Measurements from ENCODE around the gene MIDN. TPM values are rescaled to one million over a fixed set of nuclear protein-coding genes. Genes with fewer than 3 reads are reported as not detected.

The MIDN gene
- total RNA-seq, 2 donors from 2014 or later: 35.8 to 42.9 TPM

DNA sequence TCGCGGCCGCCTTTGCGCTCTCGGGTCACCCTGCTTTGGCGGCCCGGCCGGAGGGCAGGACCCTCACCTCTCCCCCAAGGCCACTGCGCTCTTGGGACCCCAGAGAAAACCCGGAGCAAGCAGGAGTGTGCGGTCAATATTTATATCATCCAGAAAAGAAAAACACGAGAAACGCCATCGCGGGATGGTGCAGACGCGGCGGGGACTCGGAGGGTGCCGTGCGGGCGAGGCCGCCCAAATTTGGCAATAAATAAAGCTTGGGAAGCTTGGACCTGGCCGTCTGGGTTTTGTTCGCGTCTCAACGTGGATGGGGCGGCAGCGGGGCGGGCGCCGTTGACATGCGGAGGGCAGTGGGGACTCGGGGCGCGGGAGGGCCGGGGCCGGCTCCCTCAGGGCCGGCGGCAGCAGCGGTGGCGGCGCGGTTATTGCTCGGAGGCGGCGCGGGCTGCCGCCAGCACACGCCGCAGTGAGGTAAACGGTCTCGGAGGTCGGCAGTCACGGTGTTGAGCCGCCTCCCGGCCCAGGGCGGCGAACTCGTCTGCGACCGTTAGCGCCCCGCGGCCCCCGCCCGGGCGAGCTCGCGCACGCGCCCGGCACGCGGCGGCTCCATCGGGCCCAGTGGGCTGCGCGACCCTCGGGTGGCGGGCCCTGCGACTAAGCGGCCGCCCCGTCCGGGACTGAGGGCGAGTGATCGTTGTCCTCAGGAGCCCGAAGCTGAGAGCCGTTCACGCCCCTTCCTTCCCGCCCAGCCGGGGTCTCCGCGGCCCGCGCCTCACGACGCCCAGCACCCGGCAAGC lies 20.0 kb upstream of the MIDN start:
- peaks cover 0 to 10% of the 10 kb centered on the region in 2 donors for H3K36me3 ChIP-seq
- H3K27ac ChIP-seq: no peak overlapping the region
- intact Hi-C loops (cut with DNase I): no loop called here

DNA sequence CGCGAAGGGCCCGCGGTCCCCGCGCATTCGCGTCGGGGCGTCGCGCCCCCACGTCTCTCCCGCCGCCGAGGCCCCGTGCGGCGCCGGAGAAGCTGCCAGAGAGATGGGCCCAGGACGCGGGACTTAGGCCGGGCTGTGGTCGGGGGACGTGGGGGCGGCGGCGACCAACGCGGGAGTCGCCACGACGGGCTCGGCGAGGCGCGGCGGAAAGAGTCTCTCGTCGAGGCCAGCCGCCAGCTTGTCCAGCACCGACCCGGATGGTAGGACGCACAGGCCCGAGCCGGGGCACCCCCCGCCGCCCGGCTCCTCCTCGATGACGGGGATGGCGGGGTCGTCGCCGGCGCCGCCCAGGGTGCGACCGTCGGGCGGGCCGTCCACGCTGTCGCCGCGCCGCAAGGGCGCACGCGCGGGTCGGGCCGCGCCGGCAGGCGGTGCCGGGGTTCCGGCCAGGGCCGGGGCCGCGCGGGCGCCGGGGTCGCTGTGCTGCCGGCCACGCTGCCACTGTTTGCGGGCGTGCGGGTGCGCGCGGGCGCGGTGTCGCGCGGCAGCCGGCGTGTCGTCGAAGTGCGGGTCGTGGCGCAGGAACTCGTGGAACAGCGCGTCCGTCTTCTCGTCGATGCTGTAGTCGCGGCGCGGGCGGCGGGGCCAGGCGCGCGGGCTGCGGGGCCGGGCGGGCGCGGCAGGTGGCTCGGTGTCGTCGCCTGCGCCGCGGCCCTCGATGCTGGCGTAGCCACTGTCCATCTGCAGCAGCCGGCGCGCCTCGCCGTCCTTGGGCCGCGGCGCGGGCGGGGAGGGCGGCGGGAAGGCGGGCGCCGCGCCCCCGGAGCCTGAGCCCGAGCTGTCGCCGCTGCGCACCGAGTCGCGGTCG lies 19.1 kb upstream of the MIDN start:
- Histone ChIP-seq H3K4me3 (no peak overlapping the region), H3K36me3 (peaks cover 0 to 10% of the 10 kb centered on the region in 2 donors), H3K27me3 (replicated peaks; ENCODE audit: insufficient read depth) (no peaks in the 10 kb centered on the region), H3K27ac (no peak overlapping the region), H3K9me3 (no peaks in the 10 kb centered on the region), H3K4me1 (replicated peaks) (no peaks in the 10 kb centered on the region)
- TF ChIP-seq, protein P1, sequence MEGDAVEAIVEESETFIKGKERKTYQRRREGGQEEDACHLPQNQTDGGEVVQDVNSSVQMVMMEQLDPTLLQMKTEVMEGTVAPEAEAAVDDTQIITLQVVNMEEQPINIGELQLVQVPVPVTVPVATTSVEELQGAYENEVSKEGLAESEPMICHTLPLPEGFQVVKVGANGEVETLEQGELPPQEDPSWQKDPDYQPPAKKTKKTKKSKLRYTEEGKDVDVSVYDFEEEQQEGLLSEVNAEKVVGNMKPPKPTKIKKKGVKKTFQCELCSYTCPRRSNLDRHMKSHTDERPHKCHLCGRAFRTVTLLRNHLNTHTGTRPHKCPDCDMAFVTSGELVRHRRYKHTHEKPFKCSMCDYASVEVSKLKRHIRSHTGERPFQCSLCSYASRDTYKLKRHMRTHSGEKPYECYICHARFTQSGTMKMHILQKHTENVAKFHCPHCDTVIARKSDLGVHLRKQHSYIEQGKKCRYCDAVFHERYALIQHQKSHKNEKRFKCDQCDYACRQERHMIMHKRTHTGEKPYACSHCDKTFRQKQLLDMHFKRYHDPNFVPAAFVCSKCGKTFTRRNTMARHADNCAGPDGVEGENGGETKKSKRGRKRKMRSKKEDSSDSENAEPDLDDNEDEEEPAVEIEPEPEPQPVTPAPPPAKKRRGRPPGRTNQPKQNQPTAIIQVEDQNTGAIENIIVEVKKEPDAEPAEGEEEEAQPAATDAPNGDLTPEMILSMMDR (IDR thresholded peaks at IDR 0.05): no peak
- DNase-seq (ENCODE audit: low spot score): no peak
- 96% methylated on average over 135 of the region's 158 CpGs for WGBS
- intact Hi-C loops (cut with DNase I): no loop called here

More for the DNA sequence above, 20.0 kb upstream of the MIDN start:
- H3K4me3 ChIP-seq: no peak overlapping the region
- no peak for DNase-seq (ENCODE audit: low spot score)
- no peaks in the 10 kb centered on the region for H3K9me3 ChIP-seq
- 95% methylated on average over 100 of the region's 100 CpGs for whole genome bisulfite sequencing
- H3K4me1 ChIP-seq (replicated peaks): no peaks in the 10 kb centered on the region
- no peaks in the 10 kb centered on the region for H3K27me3 ChIP-seq (replicated peaks; ENCODE audit: insufficient read depth)
- TF ChIP-seq POLR2A (IDR thresholded peaks at IDR 0.05): no peak
- TF ChIP-seq POLR2AphosphoS5 (IDR thresholded peaks at IDR 0.05): no peak
- TF ChIP-seq, protein P1 (IDR thresholded peaks at IDR 0.05): no peak

DNA sequence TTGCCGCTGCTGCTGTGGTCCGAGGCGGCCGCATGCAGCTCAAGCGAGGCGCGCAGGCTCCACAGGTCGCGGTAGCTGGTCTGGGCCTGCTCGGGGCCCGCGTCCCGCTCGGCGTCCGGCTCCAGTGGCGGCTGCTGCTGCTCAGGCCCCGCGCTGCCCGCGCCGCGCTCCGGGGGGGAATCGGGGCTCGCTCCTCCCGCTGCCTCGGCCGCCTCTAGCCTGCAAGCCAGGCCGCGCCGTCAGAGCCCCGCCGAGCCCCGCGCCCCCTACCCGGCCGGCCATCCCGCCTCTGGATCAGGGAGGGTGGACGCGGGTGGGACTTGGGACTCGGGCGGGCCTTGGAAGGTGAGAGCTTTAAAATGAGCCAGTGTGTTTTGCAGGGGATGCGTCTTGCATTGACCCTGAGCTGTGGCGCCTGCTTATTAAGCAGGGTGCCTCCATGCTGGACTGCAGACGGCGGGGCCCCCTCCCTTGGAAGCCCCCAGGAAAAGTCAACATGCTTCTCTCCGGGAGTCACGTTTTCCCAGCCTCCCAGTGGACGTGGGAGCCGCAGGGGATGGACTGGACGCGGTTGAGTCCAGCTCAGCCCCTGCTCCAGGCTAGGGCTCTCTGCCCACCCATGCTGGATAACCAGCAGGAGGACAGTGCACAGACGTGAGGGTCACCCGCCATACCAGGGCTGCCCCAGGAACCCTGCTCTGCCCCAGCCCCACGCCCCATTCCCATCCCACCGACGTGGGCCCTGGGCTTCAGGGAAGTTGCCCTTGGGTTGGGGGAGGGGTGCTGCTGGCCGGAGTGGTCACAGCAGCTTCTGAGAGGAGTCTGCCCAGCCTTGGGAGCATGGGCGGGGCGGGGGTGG lies 18.2 kb upstream of the MIDN start:
- Histone ChIP-seq H3K4me1 (replicated peaks) (no peaks in the 10 kb centered on the region), H3K27me3 (replicated peaks; ENCODE audit: insufficient read depth) (no peaks in the 10 kb centered on the region), H3K27ac (no peak overlapping the region), H3K9me3 (no peaks in the 10 kb centered on the region), H3K4me3 (no peak overlapping the region), H3K36me3 (peaks cover 0 to 10% of the 10 kb centered on the region in 2 donors)
- no peak for TF ChIP-seq POLR2AphosphoS5 (IDR thresholded peaks at IDR 0.05)
- no peak for TF ChIP-seq POLR2A (IDR thresholded peaks at IDR 0.05)
- TF ChIP-seq, protein P1 (IDR thresholded peaks at IDR 0.05): no peak
- DNase-seq (ENCODE audit: low spot score): no peak
- intact Hi-C loops (cut with DNase I): no loop called here
- 88% methylated on average over 52 of the region's 61 CpGs for WGBS

DNA sequence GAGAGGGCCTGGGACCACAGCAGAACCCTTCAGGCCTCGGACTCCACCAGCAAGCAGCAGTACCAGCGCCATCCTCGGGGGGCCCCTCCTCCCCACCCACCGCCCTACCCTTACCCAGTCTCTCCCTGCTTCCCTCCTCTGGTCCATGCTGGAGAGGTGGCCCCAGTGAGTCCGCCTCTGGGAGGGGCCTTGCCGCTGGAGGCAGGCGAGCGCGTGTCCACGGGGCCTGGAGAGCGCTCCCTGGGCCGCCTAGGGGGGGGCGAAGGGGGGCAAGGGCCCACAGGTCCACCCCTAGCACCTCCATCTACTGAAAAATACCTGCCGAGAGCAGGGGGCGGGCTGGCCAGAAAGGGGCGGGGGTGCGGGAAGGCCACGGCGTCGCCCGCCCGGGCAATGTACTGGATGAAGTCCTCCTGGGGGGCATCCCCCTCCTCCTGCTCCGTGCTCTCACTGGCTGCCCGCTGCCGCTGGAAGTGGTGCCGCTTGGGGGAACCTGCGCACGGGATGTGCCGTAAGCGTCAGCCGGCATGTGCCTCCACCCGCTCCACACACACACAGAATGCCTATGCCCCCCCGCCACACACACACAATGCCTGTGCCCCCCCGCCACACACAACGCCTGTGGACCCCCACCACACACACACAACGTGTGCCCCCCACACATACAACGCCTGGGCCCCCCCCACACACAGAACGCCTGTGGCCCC lies 17.4 kb upstream of the MIDN start:
- TF ChIP-seq, protein P1 (IDR thresholded peaks at IDR 0.05): no peak
- no peak for TF ChIP-seq POLR2A (IDR thresholded peaks at IDR 0.05)
- no peak for TF ChIP-seq POLR2AphosphoS5 (IDR thresholded peaks at IDR 0.05)
- no peaks in the 10 kb centered on the region for H3K9me3 ChIP-seq
- H3K4me3 ChIP-seq: no peak overlapping the region
- 78% methylated on average over 35 of the region's 38 CpGs for WGBS
- no peak overlapping the region for H3K27ac ChIP-seq
- H3K36me3 ChIP-seq: peaks cover 0 to 10% of the 10 kb centered on the region in 2 donors
- intact Hi-C loops (cut with DNase I): no loop called here
- H3K27me3 ChIP-seq (replicated peaks; ENCODE audit: insufficient read depth): no peaks in the 10 kb centered on the region
- H3K4me1 ChIP-seq (replicated peaks): no peaks in the 10 kb centered on the region
- DNase-seq (ENCODE audit: low spot score): no peak
